Endothelial cell of umbilical vein (primary cell): Measurements from ENCODE around the gene TPD52L2. TPM values are rescaled to one million over a fixed set of nuclear protein-coding genes. Genes with fewer than 3 reads are reported as not detected.

Experiments
- BruUV-seq: library from RNA; stranded (reverse); fragments of 400-500 nt; replicated peaks from 2 replicates; lab custom pipeline; 2021; lab: Mats Ljungman, UMichigan
- CTCF ChIA-PET: fragments of 300-600, 350-600 bp; sonication (Branson Sonifier 250); formaldehyde crosslinking; loops from one replicate; lab custom pipeline; 2021; ENCODE audit warnings: antibody characterized with exemption, inconsistent platforms; lab: Charles Lee
- POLR2A ChIA-PET: fragments of 300-600, 350-600 bp; sonication (Branson Sonifier 250); formaldehyde crosslinking; loops from one replicate; lab custom pipeline; 2021; ENCODE audit warnings: antibody characterized with exemption, inconsistent platforms; lab: Charles Lee
- DNase-seq: peaks from one replicate; pipeline ENCODE4 v3.0.0-alpha.2; 2011; ENCODE audit warnings: low read depth, low spot score
- FAIRE-seq: peaks from 2 replicates; lab custom pipeline; 2011; peaks lifted over from hg19 to GRCh38; lab: Jason Lieb, UNC
- H2AFZ ChIP-seq: 2 replicates; pipeline ENCODE4 v1.6.0; 2012; ENCODE audit warnings: low read depth, low read length, control low read depth, inconsistent platforms
- H3K27ac ChIP-seq: 2 replicates; pipeline ENCODE4 v1.5.1; 2011; ENCODE audit warnings: low read depth, mild to moderate bottlenecking, control low read depth, low read length, moderate library complexity; ENCODE audit not compliant: insufficient read depth
- H3K27me3 ChIP-seq, 2 experiments: 2 replicates each; pipeline versions ENCODE4 v1.6.0 to v1.6.1; 2011; ENCODE audit warnings: low read length in 2 of 2, mixed read lengths in 1 of 2; ENCODE audit not compliant: control insufficient read depth in 2 of 2, insufficient read depth in 2 of 2
- H3K36me3 ChIP-seq, 2 experiments: 2 replicates in 1 of 2; 3 replicates in 1 of 2; pipeline ENCODE4 v1.5.1; 2011; ENCODE audit warnings: low read length in 2 of 2, mild to moderate bottlenecking in 1 of 2, moderate library complexity in 1 of 2; ENCODE audit not compliant: control insufficient read depth in 2 of 2, insufficient read depth in 2 of 2; ENCODE audit errors: extremely low read depth in 1 of 2
- H3K4me1 ChIP-seq: 3 replicates; pipeline ENCODE4 v1.5.1; 2011; ENCODE audit warnings: mild to moderate bottlenecking, low read length; ENCODE audit not compliant: control insufficient read depth, insufficient read depth; ENCODE audit errors: extremely low read depth
- H3K4me2 ChIP-seq: 2 replicates; pipeline ENCODE4 v1.6.1; 2011; ENCODE audit warnings: low read length, control low read depth, mixed read lengths; ENCODE audit not compliant: insufficient read depth
- H3K4me3 ChIP-seq, 3 experiments: fragments of 200-600 bp in 1 of 3; sonication (generic), shearing (Covaris generic) in 1 of 3; replicated peaks in 1 of 3; 2 replicates each; pipeline ENCODE4 v1.5.1; 2011 to 2016; ENCODE audit warnings: control low read depth in 3 of 3, low read length in 3 of 3, mild to moderate bottlenecking in 2 of 3, inconsistent platforms in 1 of 3, low read depth in 1 of 3, moderate library complexity in 1 of 3; ENCODE audit not compliant: insufficient read depth in 1 of 3
- H3K79me2 ChIP-seq: 2 replicates; pipeline ENCODE4 v1.6.0; 2012; ENCODE audit warnings: low read length, inconsistent platforms; ENCODE audit not compliant: control insufficient read depth, insufficient read depth
- H3K9ac ChIP-seq: replicated peaks from 2 replicates; pipeline ENCODE3; 2011; ENCODE audit warnings: low read length, control low read depth; ENCODE audit not compliant: insufficient read depth; ENCODE audit errors: extremely low read depth
- H3K9me1 ChIP-seq: replicated peaks from 3 replicates; pipeline ENCODE4 v1.6.0; 2011; ENCODE audit warnings: mild to moderate bottlenecking, low read length; ENCODE audit not compliant: control insufficient read depth, insufficient read depth; ENCODE audit errors: extremely low read depth
- H3K9me3 ChIP-seq: replicated peaks from 2 replicates; pipeline ENCODE4 v1.5.1; 2012; ENCODE audit warnings: low read length, inconsistent platforms; ENCODE audit not compliant: control insufficient read depth, insufficient read depth
- H4K20me1 ChIP-seq: replicated peaks from 2 replicates; pipeline ENCODE3; 2011; ENCODE audit warnings: mild to moderate bottlenecking, low read length; ENCODE audit not compliant: control insufficient read depth, insufficient read depth; ENCODE audit errors: extremely low read depth
- EZH2 ChIP-seq: IDR thresholded peaks from 2 replicates; pipeline ENCODE4 v1.6.1; 2012; ENCODE audit warnings: borderline replicate concordance, low read depth, mild to moderate bottlenecking, moderate library complexity, low read length, inconsistent platforms; ENCODE audit not compliant: severe bottlenecking
- FOS ChIP-seq: IDR thresholded peaks from 2 replicates; pipeline ENCODE4 v1.6.1; 2011; ENCODE audit warnings: mild to moderate bottlenecking, low read length, moderate library complexity, borderline replicate concordance; ENCODE audit not compliant: insufficient read depth
- GATA2 ChIP-seq: IDR thresholded peaks from 2 replicates; pipeline ENCODE4 v1.7.0; 2011; ENCODE audit warnings: low read depth, mild to moderate bottlenecking, moderate library complexity, mixed read lengths, low read length; ENCODE audit not compliant: insufficient read length, insufficient read depth
- JUN ChIP-seq: IDR thresholded peaks from 2 replicates; pipeline ENCODE4 v1.6.1; 2011; ENCODE audit warnings: borderline replicate concordance, low read depth; ENCODE audit not compliant: insufficient read length, insufficient read depth
- MYC ChIP-seq: IDR thresholded peaks from one replicate; pipeline ENCODE4 v1.6.1; 2011; ENCODE audit warnings: mild to moderate bottlenecking, low read depth, low read length
- POLR2A ChIP-seq: IDR thresholded peaks from 2 replicates; pipeline ENCODE4 v1.6.1; 2012; ENCODE audit warnings: low read depth, mild to moderate bottlenecking, control low read depth, low read length
- POLR2AphosphoS5 ChIP-seq: IDR thresholded peaks from 2 replicates; pipeline ENCODE4 v1.6.1; 2012; ENCODE audit warnings: low read depth, mild to moderate bottlenecking, control low read depth, low read length, moderate library complexity; ENCODE audit not compliant: insufficient read depth
- dilution Hi-C: fragments of 300-500 bp; cut with MboI; formaldehyde crosslinking; loops from one replicate; pipeline ENCODE4 v1.15.0; 2019; ENCODE audit warnings: low sequenced_read_pairs; ENCODE audit not compliant: extremely low pct_ligation_motif_present
- intact Hi-C: fragments of 100-400 bp; cut with micrococcal nuclease; formaldehyde crosslinking; loops from one replicate; pipeline ENCODE4 v1.10.0; 2022
- polyA plus RNA-seq, 4 experiments: library from polyadenylated mRNA; depleted of rRNA in 3 of 4; stranded (reverse) in 3 of 4; unstranded in 1 of 4; fragments of >200 nt; gene quantifications; 2 replicates each; pipeline versions ENCODE4 v1.2.1 to v1.2.3, GENCODE V29; 2011 to 2012; ENCODE audit warnings: missing spikeins in 1 of 4
- total RNA-seq: library from RNA; stranded (reverse); gene quantifications from 2 replicates; pipeline ENCODE4 v1.2.3, GENCODE V29; 2021
- TF ChIP-seq, protein P1 (sequence below): IDR thresholded peaks from 2 replicates; pipeline ENCODE4 v1.6.1; 2011; ENCODE audit not compliant: insufficient read depth, insufficient read length
- TF ChIP-seq, protein P2 (sequence below), 2 donors: IDR thresholded peaks; 1 replicate in 1 of 2; 2 replicates in 1 of 2; pipeline ENCODE4 v1.5.1; 2011; ENCODE audit warnings: low read length in 2 of 2, mild to moderate bottlenecking in 2 of 2, moderate library complexity in 2 of 2, control low read depth in 1 of 2, inconsistent platforms in 1 of 2, low read depth in 1 of 2; ENCODE audit not compliant: insufficient read depth in 1 of 2; ENCODE audit errors: extremely low read depth in 1 of 2

The TPD52L2 gene
- total and polyA plus RNA-seq, 2 donors (not counting 3 experiments of a cell fraction or from before 2014, with no cell fraction given), result 123 to 142 TPM

DNA sequence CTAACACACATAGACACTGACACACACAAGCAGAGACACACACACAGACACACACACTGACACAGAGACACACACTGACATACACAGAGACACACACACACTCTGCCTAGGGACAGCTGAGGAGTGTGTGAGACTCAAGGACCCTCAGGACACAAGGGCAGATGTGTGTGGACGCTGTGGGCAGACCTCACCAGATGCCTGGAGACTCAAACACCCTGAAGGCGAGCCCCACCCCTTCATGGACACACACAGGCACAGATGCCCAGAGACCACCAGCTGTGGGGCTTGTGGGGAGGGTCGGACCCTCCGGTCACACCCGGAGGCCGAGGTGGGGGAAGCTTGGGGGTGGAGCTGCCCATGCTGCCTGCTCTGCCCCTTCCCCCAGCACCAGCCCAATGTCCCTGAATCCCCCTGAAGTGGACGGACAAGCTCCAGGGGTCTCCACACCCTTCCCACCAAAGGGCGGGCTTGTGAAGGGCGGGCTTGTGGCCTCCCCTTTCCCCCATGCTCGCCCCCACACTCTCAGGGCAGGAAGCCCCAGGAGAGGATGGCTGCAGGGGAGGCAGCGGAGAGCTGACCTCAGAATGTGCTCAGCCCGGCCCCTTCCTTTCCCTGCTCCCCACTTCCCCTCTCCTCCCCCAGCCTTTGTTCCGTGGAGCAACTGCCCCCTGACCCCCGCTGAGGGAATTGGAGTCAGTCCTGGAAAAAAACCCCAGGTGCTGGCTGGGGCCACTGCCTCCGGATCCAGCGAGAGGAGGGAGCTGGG, 17.6 kb upstream of the TPD52L2 start:
- Histone ChIP-seq H3K79me2 (no peaks in the 10 kb centered on the region), H4K20me1 (no peaks in the 10 kb centered on the region), H3K9me1 (no peaks in the 10 kb centered on the region), H3K27me3 (no peaks in the 10 kb centered on the region), H3K9me3 (no peaks in the 10 kb centered on the region), H3K36me3 (no peaks in the 10 kb centered on the region), H3K9ac (peak overlapping the region; percentile 3), H3K4me2 (peak overlapping the region; percentile 18), H2AFZ (peak overlapping the region; percentile 77), H3K4me1 (peaks cover 25% of the 10 kb centered on the region), H3K4me3 (peak overlapping the region in 1 of 3 experiments; percentile 6), H3K27ac (peak overlapping the region; percentile 34)
- DNase-seq, result peak; percentile 61
- intact Hi-C loops, result no loop called here
- peak; percentile 28 for TF ChIP-seq POLR2A
- TF ChIP-seq EZH2, result no peak
- FAIRE-seq, result peak; percentile 84
- TSS peak; percentile 19 for BruUV-seq
- CTCF ChIA-PET, result interaction anchor here (0.7 to 2.2 kb wide), 3 partner anchors 11 to 191 kb away, joined by 3 to 16 read pairs (median 3); no protein-coding TSS in a partner anchor
- dilution Hi-C loops, result no loop called here
- POLR2A ChIA-PET, result no interaction called here

DNA sequence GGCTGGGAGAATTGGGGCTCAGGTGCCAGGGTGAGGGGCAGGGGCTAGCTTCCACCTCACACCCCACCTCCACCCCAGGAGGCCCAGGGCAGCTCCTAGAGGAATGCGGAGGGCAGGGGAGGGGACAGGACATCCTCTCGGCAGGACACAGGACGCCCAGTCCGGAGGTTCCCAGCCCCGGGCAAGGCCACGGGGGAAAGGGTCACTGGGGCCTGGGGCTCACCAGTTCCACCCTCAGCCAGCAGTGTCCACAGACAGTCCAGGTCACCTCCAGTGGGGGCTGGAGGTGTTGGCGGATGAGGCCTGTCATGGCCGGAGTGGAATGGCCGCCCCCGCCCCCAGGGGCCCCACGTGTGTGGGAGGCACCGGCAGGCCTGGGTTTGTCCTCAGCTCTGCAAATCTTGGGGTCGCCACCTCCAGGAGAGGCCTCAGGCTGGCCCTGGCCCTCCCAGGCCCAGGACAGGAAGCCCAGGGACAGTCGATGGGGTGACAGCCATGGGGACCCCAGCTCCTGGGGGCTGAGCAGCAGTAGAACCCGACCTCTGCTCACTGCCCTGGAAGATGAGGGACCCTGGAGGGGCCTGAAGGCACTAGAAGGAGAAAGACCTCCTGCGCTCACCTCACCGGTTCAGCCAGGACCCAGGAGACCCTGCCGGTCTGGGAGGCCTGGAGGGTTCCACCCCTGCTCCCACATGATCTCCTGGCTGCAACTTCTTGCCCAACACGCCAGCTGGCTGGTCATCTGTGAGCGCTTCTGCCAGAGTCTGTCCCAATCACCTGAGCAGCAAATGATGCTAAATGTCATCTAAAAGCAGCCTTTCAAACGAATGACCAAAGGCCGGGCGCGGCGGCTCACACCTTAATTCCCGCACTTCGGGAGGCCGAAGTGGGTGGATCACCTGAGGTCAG, 16.8 kb upstream of the TPD52L2 start:
- H3K9me3 ChIP-seq, result no peaks in the 10 kb centered on the region
- dilution Hi-C loops (no loop called here), intact Hi-C loops (no loop called here)
- no TSS peak for BruUV-seq
- H3K9me1 ChIP-seq, result no peaks in the 10 kb centered on the region
- FAIRE-seq (no peak), DNase-seq (no peak)
- peak overlapping the region; percentile 18 for H3K4me2 ChIP-seq
- H2AFZ ChIP-seq, result peak overlapping the region; percentile 77
- ChIA-PET CTCF (interaction anchor here (0.7 to 2.2 kb wide), 3 partner anchors 10 to 190 kb away, joined by 3 to 16 read pairs (median 3); no protein-coding TSS in a partner anchor), POLR2A (no interaction called here)
- no peaks in the 10 kb centered on the region for H3K27me3 ChIP-seq
- H3K36me3 ChIP-seq, result no peaks in the 10 kb centered on the region
- no peak overlapping the region for H3K4me3 ChIP-seq
- peak overlapping the region; percentile 3 for H3K9ac ChIP-seq
- peaks cover 25% of the 10 kb centered on the region for H3K4me1 ChIP-seq
- no peak for TF ChIP-seq EZH2
- TF ChIP-seq FOS, result no peak
- TF ChIP-seq, protein P1, sequence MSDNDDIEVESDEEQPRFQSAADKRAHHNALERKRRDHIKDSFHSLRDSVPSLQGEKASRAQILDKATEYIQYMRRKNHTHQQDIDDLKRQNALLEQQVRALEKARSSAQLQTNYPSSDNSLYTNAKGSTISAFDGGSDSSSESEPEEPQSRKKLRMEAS, result no peak
- no peak for TF ChIP-seq JUN
- TF ChIP-seq, protein P2, sequence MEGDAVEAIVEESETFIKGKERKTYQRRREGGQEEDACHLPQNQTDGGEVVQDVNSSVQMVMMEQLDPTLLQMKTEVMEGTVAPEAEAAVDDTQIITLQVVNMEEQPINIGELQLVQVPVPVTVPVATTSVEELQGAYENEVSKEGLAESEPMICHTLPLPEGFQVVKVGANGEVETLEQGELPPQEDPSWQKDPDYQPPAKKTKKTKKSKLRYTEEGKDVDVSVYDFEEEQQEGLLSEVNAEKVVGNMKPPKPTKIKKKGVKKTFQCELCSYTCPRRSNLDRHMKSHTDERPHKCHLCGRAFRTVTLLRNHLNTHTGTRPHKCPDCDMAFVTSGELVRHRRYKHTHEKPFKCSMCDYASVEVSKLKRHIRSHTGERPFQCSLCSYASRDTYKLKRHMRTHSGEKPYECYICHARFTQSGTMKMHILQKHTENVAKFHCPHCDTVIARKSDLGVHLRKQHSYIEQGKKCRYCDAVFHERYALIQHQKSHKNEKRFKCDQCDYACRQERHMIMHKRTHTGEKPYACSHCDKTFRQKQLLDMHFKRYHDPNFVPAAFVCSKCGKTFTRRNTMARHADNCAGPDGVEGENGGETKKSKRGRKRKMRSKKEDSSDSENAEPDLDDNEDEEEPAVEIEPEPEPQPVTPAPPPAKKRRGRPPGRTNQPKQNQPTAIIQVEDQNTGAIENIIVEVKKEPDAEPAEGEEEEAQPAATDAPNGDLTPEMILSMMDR (IDR thresholded peaks at IDR 0.05; ENCODE audit: extremely low read depth in 1 of 2, insufficient read depth in 1 of 2, low read depth in 1 of 2, low read length in 2 of 2), result no peak
- TF ChIP-seq MYC, result no peak
- TF ChIP-seq POLR2AphosphoS5, result no peak
- no peak for TF ChIP-seq GATA2
- no peak for TF ChIP-seq POLR2A
- H4K20me1 ChIP-seq, result no peaks in the 10 kb centered on the region
- no peaks in the 10 kb centered on the region for H3K79me2 ChIP-seq
- peak overlapping the region; percentile 34 for H3K27ac ChIP-seq
